K562 (cell line): ENCODE measurements around the gene MRPL11. TPM values are rescaled to one million over a fixed set of nuclear protein-coding genes. Genes with fewer than 3 reads are reported as not detected.

Experiments used
- CBX8 ChIP-seq: fragments of 200-600 bp; sonication (generic); IDR thresholded peaks from 2 replicates; pipeline ENCODE4 v1.6.1; 2012; ENCODE audit warnings: borderline replicate concordance, mixed run types, low read depth, mild to moderate bottlenecking, moderate library complexity, mixed read lengths, low read length, control low read depth, inconsistent platforms; ENCODE audit not compliant: poor library complexity, severe bottlenecking; ENCODE audit errors: extremely low read depth
- CCAR2 ChIP-seq: fragments of 200-400 bp; formaldehyde crosslinking; IDR thresholded peaks from 2 replicates; pipeline ENCODE4 v1.6.1; 2017; ENCODE audit warnings: mild to moderate bottlenecking, low read depth, low read length
- CHD7 ChIP-seq: fragments of 200-600 bp; sonication (generic); IDR thresholded peaks from one replicate; pipeline ENCODE4 v1.6.1; 2012; ENCODE audit warnings: mild to moderate bottlenecking, low read depth, low read length, inconsistent platforms
- DACH1 ChIP-seq: fragments of 450-650 bp; IDR thresholded peaks from 2 replicates; pipeline ENCODE4 v1.6.1; 2018; ENCODE audit not compliant: partially characterized antibody
- GATAD2B ChIP-seq: fragments of 450-650 bp; IDR thresholded peaks from 2 replicates; pipeline ENCODE4 v1.6.1; 2017; ENCODE audit warnings: mild to moderate bottlenecking, borderline replicate concordance
- HDAC2 ChIP-seq: fragments of 450-650 bp; IDR thresholded peaks from 2 replicates; pipeline ENCODE4 v1.6.1; 2016; ENCODE audit warnings: mild to moderate bottlenecking
- KAT7 ChIP-seq: sonication (generic); formaldehyde crosslinking; IDR thresholded peaks from 2 replicates; pipeline ENCODE4 v1.8.0; 2022; ENCODE audit warnings: missing genetic modification reagents, mild to moderate bottlenecking, borderline replicate concordance
- KDM1A ChIP-seq, 2 experiments: fragments of 450-650 bp; IDR thresholded peaks; 2 replicates each; pipeline ENCODE4 v1.6.1; 2016; ENCODE audit warnings: mild to moderate bottlenecking in 2 of 2
- NR2C1 ChIP-seq, 2 experiments: fragments of 450-650 bp; IDR thresholded peaks; 2 replicates each; pipeline ENCODE4 v1.6.1; 2017; ENCODE audit warnings: mild to moderate bottlenecking in 2 of 2, antibody characterized with exemption in 1 of 2, inconsistent platforms in 1 of 2, missing compliant biosample characterization in 1 of 2, missing genetic modification characterization in 1 of 2
- NR2F6 ChIP-seq: fragments of 450-650 bp; formaldehyde crosslinking; IDR thresholded peaks from 2 replicates; pipeline ENCODE4 v1.4.0; 2020; ENCODE audit warnings: mild to moderate bottlenecking
- PKNOX1 ChIP-seq: fragments of 450-650 bp; IDR thresholded peaks from 2 replicates; pipeline ENCODE4 v1.6.1; 2016
- SLC30A9 ChIP-seq: fragments of 250-450 bp; sonication (Bioruptor Pico); IDR thresholded peaks from 2 replicates; pipeline ENCODE4 v1.8.0; 2022; ENCODE audit warnings: mild to moderate bottlenecking, moderate library complexity
- SMAD3 ChIP-seq: fragments of 450-650 bp; formaldehyde crosslinking; conservative IDR thresholded peaks from 2 replicates; pipeline ENCODE4 v1.4.0; 2020; ENCODE audit warnings: mild to moderate bottlenecking
- TAF1 ChIP-seq: IDR thresholded peaks from 2 replicates; pipeline ENCODE4 v1.6.1; 2011; ENCODE audit warnings: mild to moderate bottlenecking, low read length, moderate library complexity; ENCODE audit not compliant: insufficient read depth, control insufficient read depth, severe bottlenecking; ENCODE audit errors: extremely low read depth
- ZNF354B ChIP-seq: fragments of 250-450 bp; sonication (Bioruptor Pico); IDR thresholded peaks from 2 replicates; pipeline ENCODE4 v1.4.0; 2020
- polyA plus RNA-seq, 8 experiments: library from polyadenylated mRNA; depleted of rRNA in 4 of 8; stranded (reverse) in 5 of 8; unstranded in 3 of 8; fragments of >200 nt; fragmentation: Nextera tagmentation in 2 of 8; fragmentation: Illumina TruSeq in 1 of 8; extraction: Ambion mirVana in 2 of 8; extraction: Trizol in 1 of 8; gene quantifications; 2 replicates each; pipeline versions ENCODE4 v1.2.1 to v1.2.3, GENCODE V29; 2011 to 2014; ENCODE audit warnings: inconsistent platforms in 1 of 8, missing spikeins in 1 of 8
- total RNA-seq, 7 experiments: library from RNA; depleted of rRNA in 6 of 7; stranded (reverse); fragments of >200 nt in 6 of 7; fragmentation: Illumina TruSeq in 2 of 7; extraction: Trizol in 2 of 7; gene quantifications; 2 replicates each; pipeline versions ENCODE4 v1.2.1 to v1.2.3, GENCODE V29; 2011 to 2021; ENCODE audit warnings: low replicate concordance in 1 of 7

The MRPL11 gene
- total and polyA plus RNA-seq, 9 of the 15 experiments (the other 6 are each of a cell fraction or from before 2014, with no cell fraction given), result 33.0 to 173 (median 91.9) TPM

- no peak for TF ChIP-seq CHD7
- peak; percentile 62 to 81; a peak in 2 of 4 replicates for TF ChIP-seq KDM1A (IDR thresholded peaks at IDR 0.05)
- no peak for TF ChIP-seq CBX8
- TF ChIP-seq ZNF354B (CRISPR knock-in tag), result no peak
- TF ChIP-seq HDAC2, result peak; percentile 34; the same call in 1 of the 2 replicates
- TF ChIP-seq GATAD2B, result no peak
- peak; percentile 79; the same call in 1 of the 2 replicates for TF ChIP-seq NR2F6 (CRISPR knock-in tag)
- TF ChIP-seq KAT7 (CRISPR knock-in tag), result no peak
- no peak for TF ChIP-seq CCAR2
- TF ChIP-seq DACH1, result peak; percentile 95
- peak; percentile 99 for TF ChIP-seq NR2C1 (IDR thresholded peaks at IDR 0.05)
- peak; percentile 100 for TF ChIP-seq NR2C1 (tag; IDR thresholded peaks at IDR 0.05)
- peak; percentile 31; the same call in 1 of the 2 replicates for TF ChIP-seq SMAD3 (CRISPR knock-in tag)
- peak; percentile 89 for TF ChIP-seq TAF1
- no peak for TF ChIP-seq PKNOX1
- TF ChIP-seq SLC30A9 (CRISPR knock-in tag), result no peak
Observed at GRCh38 chr11:66438504-66439466, at the start of gene MRPL11 (continued).
